A549 (cell line): ENCODE results near the gene GUCY2D. TPM values are rescaled to one million over a fixed set of nuclear protein-coding genes. Genes with fewer than 3 reads are reported as not detected.

Source experiments
- ATAC-seq, 2 experiments: fragments of 200-7000 bp in 1 of 2; fragments of >200 bp in 1 of 2; cut with Nextera tagmentation in 1 of 2; cut with Tn5 transposase in 1 of 2; 3 replicates each; pipeline versions ENCODE4 v1.8.0 to v1.9.1; 2018 to 2020; ENCODE audit warnings: mild to moderate bottlenecking in 1 of 2, moderate library complexity in 1 of 2
- CTCF ChIA-PET: fragments of 300-600 bp; sonication (Branson Sonifier 250); formaldehyde crosslinking; extraction: SDS; loops from one replicate; lab custom pipeline; 2021; ENCODE audit warnings: antibody characterized with exemption, inconsistent platforms; lab: Yijun Ruan, JAX
- POLR2A ChIA-PET: fragments of 350-600 bp; formaldehyde crosslinking; extraction: SDS; loops from one replicate; lab custom pipeline; 2021; ENCODE audit warnings: antibody characterized with exemption, inconsistent platforms; lab: Yijun Ruan, JAX
- DNase-seq, 2 experiments: peaks; one replicate each; pipeline versions ENCODE4 v3.0.0 to v3.0.0-alpha.2; 2011 to 2016; ENCODE audit warnings: low read depth in 1 of 2, low spot score in 1 of 2
- FAIRE-seq: peaks from 2 replicates; lab custom pipeline; 2011; peaks lifted over from hg19 to GRCh38; lab: Jason Lieb, UNC
- H3K27ac ChIP-seq, 2 experiments: fragments of >200 bp; sonication (Bioruptor Twin); formaldehyde crosslinking; 3 replicates each; pipeline ENCODE4 v1.5.1; 2016 to 2017
- H3K4me1 ChIP-seq: fragments of >200 bp; sonication (Bioruptor Twin); formaldehyde crosslinking; 3 replicates; pipeline ENCODE4 v1.6.1; 2016
- H3K4me2 ChIP-seq: fragments of >200 bp; sonication (Bioruptor Twin); formaldehyde crosslinking; 3 replicates; pipeline ENCODE4 v1.6.1; 2016
- H3K4me3 ChIP-seq: fragments of >200 bp; sonication (Bioruptor Twin); formaldehyde crosslinking; 3 replicates; pipeline ENCODE4 v1.5.1; 2016
- H3K9me3 ChIP-seq: fragments of >200 bp; sonication (Bioruptor Twin); formaldehyde crosslinking; 3 replicates; pipeline ENCODE4 v1.6.1; 2016
- CEBPB ChIP-seq, 2 experiments: fragments of >200 bp in 1 of 2; sonication (Bioruptor Twin) in 1 of 2; formaldehyde crosslinking in 1 of 2; IDR thresholded peaks; 2 replicates each; pipeline ENCODE4 v1.6.1; 2012 to 2016
- EP300 ChIP-seq, 2 experiments: fragments of >200 bp; sonication (Bioruptor Twin); formaldehyde crosslinking; IDR thresholded peaks; 2 replicates in 1 of 2; 3 replicates in 1 of 2; pipeline ENCODE4 v1.6.1; 2016 to 2017
- FOSB ChIP-seq: fragments of 250-450 bp; sonication (Bioruptor Pico); IDR thresholded peaks from 2 replicates; pipeline ENCODE4 v1.5.0; 2020; ENCODE audit warnings: mild to moderate bottlenecking, moderate library complexity
- FOXS1 ChIP-seq: fragments of 250-450 bp; sonication (Bioruptor Pico); IDR thresholded peaks from 2 replicates; pipeline ENCODE4 v1.5.0; 2020; ENCODE audit warnings: mild to moderate bottlenecking, moderate library complexity
- HDAC2 ChIP-seq: fragments of 200-600 bp; sonication (generic); IDR thresholded peaks from 2 replicates; pipeline ENCODE4 v1.6.1; 2016
- HOXB13 ChIP-seq: fragments of 250-450 bp; sonication (Bioruptor Pico); IDR thresholded peaks from 2 replicates; pipeline ENCODE4 v1.5.0; 2020; ENCODE audit warnings: low read depth, mild to moderate bottlenecking, moderate library complexity
- JUN ChIP-seq, 2 experiments: fragments of >200 bp; sonication (Bioruptor Twin); formaldehyde crosslinking; IDR thresholded peaks; 2 replicates in 1 of 2; 3 replicates in 1 of 2; pipeline ENCODE4 v1.6.1; 2016 to 2017
- MAFK ChIP-seq: fragments of 450-650 bp; IDR thresholded peaks from 2 replicates; pipeline ENCODE4 v1.6.1; 2014; ENCODE audit not compliant: partially characterized antibody
- MAZ ChIP-seq: fragments of 150-350 bp; IDR thresholded peaks from 2 replicates; pipeline ENCODE4 v1.6.1; 2014; ENCODE audit warnings: antibody characterized with exemption, low read depth, low read length, borderline replicate concordance
- NFE2L2 ChIP-seq: fragments of 150-350 bp; conservative IDR thresholded peaks from 2 replicates; pipeline ENCODE4 v1.6.1; 2014; ENCODE audit warnings: low read length
- NR3C1 ChIP-seq: fragments of >200 bp; sonication (Bioruptor Twin); formaldehyde crosslinking; IDR thresholded peaks from 3 replicates; pipeline ENCODE4 v1.6.1; 2017
- POLR2A ChIP-seq: IDR thresholded peaks from 2 replicates; pipeline ENCODE4 v1.6.1; 2012; ENCODE audit warnings: mild to moderate bottlenecking, low read length
- RCOR1 ChIP-seq: fragments of 150-350 bp; IDR thresholded peaks from 2 replicates; pipeline ENCODE4 v1.6.1; 2014; ENCODE audit warnings: antibody characterized with exemption, low read length, low read depth
- TP53 ChIP-seq: fragments of 250-450 bp; sonication (Bioruptor Pico); IDR thresholded peaks from 2 replicates; pipeline ENCODE4 v1.5.0; 2021; ENCODE audit warnings: mild to moderate bottlenecking, moderate library complexity
- ZSCAN20 ChIP-seq: fragments of 250-450 bp; sonication (Bioruptor Pico); IDR thresholded peaks from 2 replicates; pipeline ENCODE4 v1.8.0; 2022; ENCODE audit warnings: mild to moderate bottlenecking, moderate library complexity
- WGBS: methylation state at CpG from one replicate; pipeline ENCODE4 v1.1.6; 2017; ENCODE audit errors: missing lambda C conversion rate; 5-methylcytosine and 5-hydroxymethylcytosine counted together
- polyA plus RNA-seq, 4 experiments: library from polyadenylated mRNA; depleted of rRNA in 3 of 4; stranded (reverse); fragments of >200 nt; fragmentation: RNase III in 1 of 4; extraction: RNeasy Plus Mini Kit Qiagen cat#74134 plus additional on column Dnase treatment in 1 of 4; gene quantifications; 2 replicates in 3 of 4; 3 replicates in 1 of 4; pipeline ENCODE4 v1.2.3, GENCODE V29; 2011 to 2017
- TF ChIP-seq, protein P1 (sequence below): fragments of 200-600 bp; sonication (generic); IDR thresholded peaks from 2 replicates; pipeline ENCODE4 v1.6.1; 2016; ENCODE audit warnings: antibody characterized with exemption, mild to moderate bottlenecking, moderate library complexity
- TF ChIP-seq, protein P2 (sequence below): fragments of >200 bp; sonication (Bioruptor Twin); formaldehyde crosslinking; IDR thresholded peaks from 2 replicates; pipeline ENCODE4 v1.6.1; 2016
- TF ChIP-seq, protein P3 (sequence below): fragments of 250-450 bp; sonication (Bioruptor Pico); IDR thresholded peaks from 2 replicates; pipeline ENCODE4 v1.5.0; 2021; ENCODE audit warnings: mild to moderate bottlenecking, moderate library complexity, borderline replicate concordance
- TF ChIP-seq, protein P4 (sequence below): fragments of 150-350 bp; IDR thresholded peaks from 2 replicates; pipeline ENCODE4 v1.6.1; 2014; ENCODE audit warnings: low read depth, mild to moderate bottlenecking, low read length

The GUCY2D gene
- polyA plus RNA-seq, 2 of the 4 experiments (the other 2 are of a cell fraction): 0.14 TPM; not detected in 1

DNA sequence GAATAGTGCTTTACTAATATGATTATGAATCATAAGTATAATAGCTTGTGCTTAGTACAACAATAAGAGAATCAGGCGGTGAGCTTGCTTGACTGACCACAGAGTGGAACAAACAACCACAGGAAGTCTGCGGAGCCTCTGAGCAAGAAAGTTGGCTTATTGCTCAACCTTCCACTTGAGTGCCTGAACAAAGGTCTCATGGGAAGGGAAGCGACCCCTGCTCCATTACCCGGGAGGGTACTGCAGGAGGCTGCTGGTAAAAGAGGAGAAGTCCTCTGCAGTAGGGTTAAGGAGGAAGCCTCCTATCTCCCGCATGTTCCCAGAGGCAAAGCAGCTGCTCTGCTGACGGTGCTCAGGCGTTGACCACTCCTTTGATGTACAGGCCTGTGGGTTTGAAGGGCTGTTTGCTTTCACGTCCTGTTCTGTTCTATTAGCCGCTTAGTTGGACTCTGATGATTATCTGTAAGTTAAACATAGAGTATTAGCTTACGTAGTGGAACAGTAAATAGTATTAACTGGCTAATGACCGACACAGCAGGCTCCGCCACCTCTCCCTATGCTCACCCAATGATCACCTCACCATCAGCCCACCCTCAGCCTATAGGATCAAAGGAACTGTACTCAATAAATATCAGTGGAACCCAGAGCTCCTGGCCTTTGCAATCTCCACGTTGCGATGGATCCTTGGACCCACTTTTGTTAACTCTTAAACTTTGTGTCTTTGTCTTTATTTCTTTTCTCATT, 54.0 kb downstream of the GUCY2D start:
- no peak for FAIRE-seq

DNA sequence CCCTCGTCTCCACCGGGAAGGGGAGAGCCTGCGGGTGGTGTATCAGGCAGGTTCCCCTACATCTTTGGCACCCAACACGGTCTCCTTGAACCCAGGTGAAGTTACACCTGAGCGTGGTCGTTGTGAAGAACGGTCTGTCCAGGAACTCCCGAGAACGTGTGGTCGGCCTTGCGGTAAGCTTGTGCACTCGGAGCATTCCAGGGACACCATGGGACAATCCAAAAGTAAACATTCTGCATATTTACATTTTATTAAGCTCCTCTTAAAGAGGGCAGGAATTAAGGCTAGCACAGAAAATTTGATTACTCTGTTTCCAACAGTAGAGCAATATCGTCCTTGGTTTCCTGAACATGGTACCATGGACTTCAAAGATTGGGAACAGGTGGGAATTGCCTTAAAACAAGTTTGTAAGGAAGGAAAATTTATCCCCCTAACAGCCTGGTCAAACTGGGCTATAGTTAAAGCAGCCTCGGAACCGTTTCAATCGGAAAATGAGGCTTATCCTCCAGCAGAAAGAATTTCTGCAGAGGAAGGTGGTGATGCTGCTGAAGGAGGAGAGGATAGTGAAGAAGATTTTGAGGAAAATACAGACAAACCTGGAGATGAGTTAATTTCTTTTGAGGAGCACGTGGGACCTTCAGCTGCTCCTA, 54.7 kb downstream of the GUCY2D start:
- POLR2A ChIA-PET: interaction anchor here (1.0 to 1.4 kb wide), 3 partner anchors 22 to 145 kb away, joined by 3 to 6 read pairs (median 3); no protein-coding TSS in a partner anchor
- no peak for FAIRE-seq
- Histone ChIP-seq H3K4me3 (no peak overlapping the region), H3K4me1 (peaks cover under 1% of the 10 kb centered on the region; the same call in 2 of the 3 replicates)
- 61% methylated on average over 17 of the region's 17 CpGs for WGBS
- DNase-seq: no peak
- TF ChIP-seq HDAC2 (no peak), FOXS1 (CRISPR knock-in tag) (no peak), ZSCAN20 (no peak), MAZ (no peak), CEBPB (IDR thresholded peaks at IDR 0.05) (no peak), JUN (IDR thresholded peaks at IDR 0.05) (no peak)
- TF ChIP-seq, protein P1, sequence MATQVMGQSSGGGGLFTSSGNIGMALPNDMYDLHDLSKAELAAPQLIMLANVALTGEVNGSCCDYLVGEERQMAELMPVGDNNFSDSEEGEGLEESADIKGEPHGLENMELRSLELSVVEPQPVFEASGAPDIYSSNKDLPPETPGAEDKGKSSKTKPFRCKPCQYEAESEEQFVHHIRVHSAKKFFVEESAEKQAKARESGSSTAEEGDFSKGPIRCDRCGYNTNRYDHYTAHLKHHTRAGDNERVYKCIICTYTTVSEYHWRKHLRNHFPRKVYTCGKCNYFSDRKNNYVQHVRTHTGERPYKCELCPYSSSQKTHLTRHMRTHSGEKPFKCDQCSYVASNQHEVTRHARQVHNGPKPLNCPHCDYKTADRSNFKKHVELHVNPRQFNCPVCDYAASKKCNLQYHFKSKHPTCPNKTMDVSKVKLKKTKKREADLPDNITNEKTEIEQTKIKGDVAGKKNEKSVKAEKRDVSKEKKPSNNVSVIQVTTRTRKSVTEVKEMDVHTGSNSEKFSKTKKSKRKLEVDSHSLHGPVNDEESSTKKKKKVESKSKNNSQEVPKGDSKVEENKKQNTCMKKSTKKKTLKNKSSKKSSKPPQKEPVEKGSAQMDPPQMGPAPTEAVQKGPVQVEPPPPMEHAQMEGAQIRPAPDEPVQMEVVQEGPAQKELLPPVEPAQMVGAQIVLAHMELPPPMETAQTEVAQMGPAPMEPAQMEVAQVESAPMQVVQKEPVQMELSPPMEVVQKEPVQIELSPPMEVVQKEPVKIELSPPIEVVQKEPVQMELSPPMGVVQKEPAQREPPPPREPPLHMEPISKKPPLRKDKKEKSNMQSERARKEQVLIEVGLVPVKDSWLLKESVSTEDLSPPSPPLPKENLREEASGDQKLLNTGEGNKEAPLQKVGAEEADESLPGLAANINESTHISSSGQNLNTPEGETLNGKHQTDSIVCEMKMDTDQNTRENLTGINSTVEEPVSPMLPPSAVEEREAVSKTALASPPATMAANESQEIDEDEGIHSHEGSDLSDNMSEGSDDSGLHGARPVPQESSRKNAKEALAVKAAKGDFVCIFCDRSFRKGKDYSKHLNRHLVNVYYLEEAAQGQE: no peak
- TF ChIP-seq, all 56 proteins: peak for 0
- Histone ChIP-seq H3K4me2 (peak overlapping the region; percentile 65), H3K9me3 (no peaks in the 10 kb centered on the region), H3K27ac (no peak overlapping the region)
- CTCF ChIA-PET: interaction anchor here (0.6 to 13.8 kb wide), 71 partner anchors 9 to 1012 kb away, joined by 3 to 682 read pairs (median 5); partner anchors contain the start of genes ALOX12B, ALOX15B, ALOXE3 and CNTROB
- no peak for ATAC-seq

More for the DNA sequence above, 54.0 kb downstream of the GUCY2D start:
- WGBS: 61% methylated on average over 14 of the region's 14 CpGs
- TF ChIP-seq CEBPB (IDR thresholded peaks at IDR 0.05) (no peak), TP53 (no peak), MAFK (no peak), NR3C1 (no peak), RCOR1 (no peak), NFE2L2 (no peak), EP300 (IDR thresholded peaks at IDR 0.05) (no peak), HOXB13 (CRISPR knock-in tag) (no peak), POLR2A (no peak), FOSB (CRISPR knock-in tag) (no peak), FOXS1 (CRISPR knock-in tag) (no peak)
- TF ChIP-seq, protein P2, sequence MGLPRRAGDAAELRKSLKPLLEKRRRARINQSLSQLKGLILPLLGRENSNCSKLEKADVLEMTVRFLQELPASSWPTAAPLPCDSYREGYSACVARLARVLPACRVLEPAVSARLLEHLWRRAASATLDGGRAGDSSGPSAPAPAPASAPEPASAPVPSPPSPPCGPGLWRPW: no peak
- TF ChIP-seq, protein P3, sequence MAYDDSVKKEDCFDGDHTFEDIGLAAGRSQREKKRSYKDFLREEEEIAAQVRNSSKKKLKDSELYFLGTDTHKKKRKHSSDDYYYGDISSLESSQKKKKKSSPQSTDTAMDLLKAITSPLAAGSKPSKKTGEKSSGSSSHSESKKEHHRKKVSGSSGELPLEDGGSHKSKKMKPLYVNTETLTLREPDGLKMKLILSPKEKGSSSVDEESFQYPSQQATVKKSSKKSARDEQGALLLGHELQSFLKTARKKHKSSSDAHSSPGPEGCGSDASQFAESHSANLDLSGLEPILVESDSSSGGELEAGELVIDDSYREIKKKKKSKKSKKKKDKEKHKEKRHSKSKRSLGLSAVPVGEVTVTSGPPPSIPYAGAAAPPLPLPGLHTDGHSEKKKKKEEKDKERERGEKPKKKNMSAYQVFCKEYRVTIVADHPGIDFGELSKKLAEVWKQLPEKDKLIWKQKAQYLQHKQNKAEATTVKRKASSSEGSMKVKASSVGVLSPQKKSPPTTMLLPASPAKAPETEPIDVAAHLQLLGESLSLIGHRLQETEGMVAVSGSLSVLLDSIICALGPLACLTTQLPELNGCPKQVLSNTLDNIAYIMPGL (CRISPR knock-in tag): no peak
- TF ChIP-seq, protein P4, sequence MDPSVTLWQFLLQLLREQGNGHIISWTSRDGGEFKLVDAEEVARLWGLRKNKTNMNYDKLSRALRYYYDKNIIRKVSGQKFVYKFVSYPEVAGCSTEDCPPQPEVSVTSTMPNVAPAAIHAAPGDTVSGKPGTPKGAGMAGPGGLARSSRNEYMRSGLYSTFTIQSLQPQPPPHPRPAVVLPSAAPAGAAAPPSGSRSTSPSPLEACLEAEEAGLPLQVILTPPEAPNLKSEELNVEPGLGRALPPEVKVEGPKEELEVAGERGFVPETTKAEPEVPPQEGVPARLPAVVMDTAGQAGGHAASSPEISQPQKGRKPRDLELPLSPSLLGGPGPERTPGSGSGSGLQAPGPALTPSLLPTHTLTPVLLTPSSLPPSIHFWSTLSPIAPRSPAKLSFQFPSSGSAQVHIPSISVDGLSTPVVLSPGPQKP: no peak
- no peaks in the 10 kb centered on the region; the same call in 2 of the 3 replicates for H3K4me1 ChIP-seq
- ATAC-seq (no peak), DNase-seq (no peak)
- H3K4me2 ChIP-seq: no peak overlapping the region
- H3K4me3 ChIP-seq: no peak overlapping the region
- ChIA-PET CTCF (interaction anchor here (0.8 to 13.8 kb wide), 43 partner anchors 10 to 339 kb away, joined by 3 to 682 read pairs (median 8); partner anchors contain the start of genes ALOX12B, ALOX15B, ALOXE3 and CNTROB), POLR2A (interaction anchor here (1.2 kb wide), 1 partner anchor 144 kb away, joined by 3 read pairs; no protein-coding TSS in a partner anchor)
- H3K27ac ChIP-seq: no peak overlapping the region
- no peaks in the 10 kb centered on the region for H3K9me3 ChIP-seq
